ENCODE results near the gene TMX1.

The TMX1 gene

GRCh38 chr14:51242545-51243490 lies 2.8 kb downstream of the TMX1 start:
- DNase-seq (ENCODE audit: low read depth in 2 of 2): no peak

- no peak for DNase-seq (ENCODE audit: low read depth in 2 of 2)
Measured at GRCh38 chr14:51244591-51244990, 4.5 kb downstream of the TMX1 start.

- DNase-seq (ENCODE audit: low read depth in 2 of 2): no peak
Measured at GRCh38 chr14:51246032-51246431, 6.0 kb downstream of the TMX1 start.

- DNase-seq (ENCODE audit: low read depth in 2 of 2): no peak
Measured at GRCh38 chr14:51248016-51248987, 8.3 kb downstream of the TMX1 start.

- no peak for DNase-seq (ENCODE audit: low read depth in 2 of 2)
Measured at GRCh38 chr14:51251486-51251885, 11.4 kb downstream of the TMX1 start.

- DNase-seq (ENCODE audit: low read depth in 2 of 2): no peak
Measured at GRCh38 chr14:51253880-51254279, 13.8 kb downstream of the TMX1 start.

GRCh38 chr14:51258280-51258679 lies 18.2 kb downstream of the TMX1 start:
- no peak for DNase-seq (ENCODE audit: low read depth in 2 of 2)

GRCh38 chr14:51258788-51259187 lies 18.7 kb downstream of the TMX1 start:
- DNase-seq (ENCODE audit: low read depth in 2 of 2): no peak

DNA sequence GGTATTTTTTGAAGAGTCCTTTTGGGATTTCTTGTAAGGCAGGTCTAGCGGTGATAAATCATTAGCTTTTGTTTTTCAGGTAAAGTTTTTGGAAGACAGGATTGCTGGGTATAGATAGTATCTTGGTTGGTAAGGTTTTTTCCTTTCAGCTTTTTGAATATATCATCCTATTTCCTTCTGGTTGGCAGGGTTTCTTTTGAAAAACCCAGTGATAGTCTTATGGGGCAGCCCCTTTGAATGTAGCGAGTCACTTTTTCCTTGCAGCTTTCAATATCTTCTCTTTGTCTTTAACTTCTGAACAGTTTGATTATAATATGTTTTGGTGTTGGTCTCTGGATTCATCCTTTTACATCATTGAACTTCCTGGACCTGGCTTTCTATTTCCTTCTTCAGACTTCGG lies 20.2 kb downstream of the TMX1 start:
- no peak for DNase-seq (ENCODE audit: low read depth in 2 of 2)

DNA sequence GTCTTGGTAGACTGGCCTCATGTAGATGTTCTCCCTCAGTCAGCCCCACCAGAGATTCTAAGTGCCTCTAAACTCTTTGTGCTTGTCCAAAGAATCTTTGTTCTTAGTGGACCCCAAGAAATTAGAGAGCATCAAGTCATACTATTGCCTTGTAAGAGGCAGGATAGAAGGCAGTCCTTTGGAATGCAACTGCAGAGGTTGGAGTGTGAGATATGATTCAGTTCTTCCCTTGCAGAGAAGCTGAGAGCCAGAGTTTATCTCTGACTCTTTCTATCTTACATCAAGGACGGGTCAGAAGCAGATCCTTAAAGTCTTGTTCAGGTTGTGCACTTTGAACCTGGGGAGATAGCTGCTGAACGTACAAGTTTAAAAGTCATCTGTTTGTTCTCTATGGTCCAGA lies 21.1 kb downstream of the TMX1 start:
- DNase-seq (ENCODE audit: low read depth in 2 of 2): no peak

GRCh38 chr14:51262868-51263267 lies 22.8 kb downstream of the TMX1 start:
- no peak for DNase-seq (ENCODE audit: low read depth in 2 of 2)

DNA sequence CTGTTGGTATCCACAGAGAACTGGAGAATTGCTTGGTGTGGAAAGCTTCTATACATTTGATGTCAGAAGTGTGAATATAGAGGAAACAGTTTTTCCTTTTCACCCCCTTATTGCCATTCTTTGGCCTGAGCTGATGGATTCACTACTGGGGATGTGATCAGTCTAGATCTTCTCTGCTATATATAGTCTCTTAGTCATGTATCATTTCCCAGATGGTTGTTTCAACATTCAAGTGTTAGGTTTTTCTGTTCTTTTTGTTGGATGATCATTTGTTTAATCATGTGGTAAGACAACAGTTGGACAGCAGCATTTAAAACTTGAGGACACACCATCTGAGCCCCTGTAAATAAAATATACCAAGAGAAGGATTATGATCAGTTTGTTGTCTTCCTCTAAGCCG lies 29.6 kb downstream of the TMX1 start:
- no peak for DNase-seq (ENCODE audit: low read depth in 2 of 2)

- no peak for DNase-seq (ENCODE audit: low read depth in 2 of 2)
Measured at GRCh38 chr14:51276605-51277004, 36.6 kb downstream of the TMX1 start.

- DNase-seq (ENCODE audit: low read depth in 2 of 2): no peak
Measured at GRCh38 chr14:51277753-51278415, 37.8 kb downstream of the TMX1 start.

DNA sequence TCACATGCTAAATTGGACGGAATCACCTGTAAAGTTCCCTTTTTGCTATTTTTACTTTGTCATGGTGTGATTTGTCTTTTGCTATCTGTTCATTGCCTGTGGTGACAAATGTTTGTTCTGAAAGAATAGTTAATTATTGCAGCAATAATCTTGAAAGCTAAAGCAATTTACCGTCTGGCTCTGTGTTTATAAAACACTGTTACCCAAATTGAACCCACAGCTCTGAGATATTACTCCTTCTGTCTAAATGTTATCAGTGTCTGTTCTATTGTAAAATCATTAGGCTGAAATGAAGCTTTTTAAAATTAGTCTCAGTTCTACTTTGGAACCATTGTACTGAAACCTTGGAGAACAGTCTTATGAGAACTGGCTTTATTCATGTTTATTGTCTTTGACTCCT lies 42.5 kb downstream of the TMX1 start:
- DNase-seq (ENCODE audit: low read depth in 2 of 2): no peak

DNA sequence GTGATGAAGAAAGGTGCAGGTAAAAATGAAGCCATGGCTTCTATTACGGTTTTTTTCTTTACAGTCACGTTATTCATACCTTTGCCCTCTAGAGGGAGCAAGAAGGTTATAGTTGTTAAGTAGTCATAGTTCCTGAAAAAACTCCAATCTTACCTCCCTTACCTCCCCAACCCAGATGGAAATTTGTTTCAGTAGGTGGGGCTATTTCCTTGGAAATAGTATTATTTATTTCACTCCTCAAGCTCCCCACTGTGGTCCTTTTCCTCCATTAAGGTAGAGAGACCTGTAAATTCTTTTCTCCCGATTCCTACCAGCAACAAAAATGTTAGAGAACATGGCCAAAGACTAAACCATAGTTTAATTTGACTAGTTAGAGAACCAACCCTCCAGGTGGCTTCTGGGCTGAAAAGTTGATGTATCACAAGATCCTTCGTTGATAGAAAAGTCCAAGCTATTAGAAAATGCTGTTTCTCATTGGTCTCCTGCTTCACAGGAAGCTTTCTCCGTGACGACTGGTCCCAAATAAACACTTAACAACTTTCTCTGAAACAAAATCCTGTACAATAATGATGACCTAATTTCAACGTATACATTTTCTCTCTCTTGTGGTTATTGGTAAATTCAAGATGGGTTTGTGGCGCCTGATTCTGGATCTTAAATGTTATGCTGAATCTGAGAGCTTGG lies 43.5 kb downstream of the TMX1 start:
- DNase-seq (ENCODE audit: low read depth in 2 of 2): no peak

GRCh38 chr14:51284241-51284640 lies 44.2 kb downstream of the TMX1 start:
- no peak for DNase-seq (ENCODE audit: low read depth in 2 of 2)

GRCh38 chr14:51285120-51285519 lies 45.1 kb downstream of the TMX1 start:
- DNase-seq (ENCODE audit: low read depth in 2 of 2): no peak

DNA sequence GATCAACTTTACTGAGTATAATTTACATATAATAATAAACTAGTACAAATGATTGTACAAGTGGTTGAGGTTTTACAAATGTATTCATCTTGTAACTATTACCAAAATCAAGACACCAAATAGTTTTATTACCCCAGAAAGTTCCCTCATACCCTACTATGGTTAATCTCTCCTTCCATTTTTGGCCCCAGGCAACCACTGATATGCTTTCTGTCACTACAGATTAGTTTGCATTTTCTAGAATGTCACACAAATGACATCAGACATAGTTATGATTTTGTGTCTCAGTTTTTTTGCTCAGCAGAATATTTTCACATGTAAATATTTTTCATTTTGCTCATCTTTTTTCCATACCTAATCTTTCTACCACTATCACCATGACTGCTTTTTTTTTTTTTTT lies 49.1 kb downstream of the TMX1 start:
- no peak for DNase-seq (ENCODE audit: low read depth in 2 of 2)

DNA sequence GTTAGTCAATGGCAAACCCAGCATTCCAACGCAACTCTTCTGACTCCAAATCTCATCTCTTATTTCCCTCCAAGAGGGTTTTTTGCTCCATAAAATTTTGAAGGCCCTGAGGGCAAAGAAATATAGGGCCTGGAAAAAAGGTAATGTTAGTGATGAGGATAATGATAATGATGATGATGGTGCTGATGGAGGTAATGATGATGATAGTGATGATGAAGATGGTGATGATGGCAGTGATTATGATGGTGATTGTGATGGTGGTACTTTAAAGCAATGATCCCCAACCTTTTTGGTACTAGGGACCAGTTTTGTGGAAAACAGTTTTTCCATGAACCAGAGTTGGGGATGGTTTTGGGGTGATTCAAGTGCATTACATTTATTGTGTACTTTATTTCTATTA lies 50.1 kb downstream of the TMX1 start:
- DNase-seq (ENCODE audit: low read depth in 2 of 2): no peak

- no peak for DNase-seq (ENCODE audit: low read depth in 2 of 2)
Measured at GRCh38 chr14:51291016-51291415, 51.0 kb downstream of the TMX1 start.
